Osteocyte (in vitro differentiated cells): ENCODE data around the gene FREM2. TPM values are rescaled to one million over a fixed set of nuclear protein-coding genes. Genes with fewer than 3 reads are reported as not detected.

Source experiments
- DNase-seq: peaks from one replicate; pipeline ENCODE4 v3.0.0; 2021; ENCODE audit warnings: mixed read lengths; ENCODE audit not compliant: unreplicated experiment; ENCODE audit errors: extremely low spot score
- H3K27ac Mint-ChIP-seq: one replicate; pipeline ENCODE4 v1.8.0; 2021; ENCODE audit warnings: mild to moderate bottlenecking, mixed read lengths; ENCODE audit not compliant: unreplicated experiment
- H3K27me3 Mint-ChIP-seq: one replicate; pipeline ENCODE4 v1.8.0; 2021; ENCODE audit warnings: mixed read lengths; ENCODE audit not compliant: unreplicated experiment
- H3K36me3 Mint-ChIP-seq: one replicate; pipeline ENCODE4 v1.8.0; 2021; ENCODE audit warnings: mixed read lengths; ENCODE audit not compliant: unreplicated experiment
- H3K4me1 Mint-ChIP-seq: one replicate; pipeline ENCODE4 v1.8.0; 2021; ENCODE audit warnings: mixed read lengths; ENCODE audit not compliant: unreplicated experiment
- H3K4me3 Mint-ChIP-seq: one replicate; pipeline ENCODE4 v1.8.0; 2021; ENCODE audit warnings: mild to moderate bottlenecking, moderate library complexity, mixed read lengths; ENCODE audit not compliant: unreplicated experiment
- H3K9me3 Mint-ChIP-seq: one replicate; pipeline ENCODE4 v1.8.0; 2021; ENCODE audit warnings: mixed read lengths; ENCODE audit not compliant: unreplicated experiment
- total RNA-seq: library from RNA; stranded (reverse); gene quantifications from 2 replicates; pipeline ENCODE4 v1.2.1, GENCODE V29; 2021
- TF ChIP-seq, protein P1 (sequence below): fragments of 200-600 bp; sonication (generic); IDR thresholded peaks from 2 replicates; pipeline ENCODE4 v1.5.0; 2021; ENCODE audit warnings: antibody characterized with exemption, mild to moderate bottlenecking, moderate library complexity

The FREM2 gene
- total RNA-seq, 1 donor from 2014 or later = 0.30 TPM

DNA sequence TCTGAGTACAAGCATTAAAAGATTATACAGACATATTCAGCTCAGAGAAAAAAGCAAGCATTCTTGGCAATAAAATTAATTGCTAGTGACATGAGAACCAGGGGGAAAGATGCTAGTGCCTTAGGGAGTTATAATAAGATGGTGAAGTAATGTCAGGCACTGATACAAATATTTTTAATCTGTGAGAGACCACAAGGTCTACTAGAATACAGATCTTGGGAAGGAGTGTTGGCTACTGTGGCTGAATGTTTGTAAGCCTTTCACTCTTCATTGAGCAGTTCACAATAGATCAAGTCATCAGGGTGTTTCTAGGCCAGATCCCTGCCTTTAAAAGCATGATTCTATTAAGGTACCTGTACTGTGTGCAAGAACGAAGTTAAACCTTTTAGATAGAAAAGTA, 16.4 kb downstream of the FREM2 start:
- Mint-ChIP-seq H3K36me3 (no peaks in the 10 kb centered on the region), H3K27ac (no peak overlapping the region), H3K4me3 (no peak overlapping the region), H3K27me3 (peaks cover 18% of the 10 kb centered on the region), H3K4me1 (no peaks in the 10 kb centered on the region), H3K9me3 (no peaks in the 10 kb centered on the region)
- no peak for DNase-seq
- TF ChIP-seq, protein P1, sequence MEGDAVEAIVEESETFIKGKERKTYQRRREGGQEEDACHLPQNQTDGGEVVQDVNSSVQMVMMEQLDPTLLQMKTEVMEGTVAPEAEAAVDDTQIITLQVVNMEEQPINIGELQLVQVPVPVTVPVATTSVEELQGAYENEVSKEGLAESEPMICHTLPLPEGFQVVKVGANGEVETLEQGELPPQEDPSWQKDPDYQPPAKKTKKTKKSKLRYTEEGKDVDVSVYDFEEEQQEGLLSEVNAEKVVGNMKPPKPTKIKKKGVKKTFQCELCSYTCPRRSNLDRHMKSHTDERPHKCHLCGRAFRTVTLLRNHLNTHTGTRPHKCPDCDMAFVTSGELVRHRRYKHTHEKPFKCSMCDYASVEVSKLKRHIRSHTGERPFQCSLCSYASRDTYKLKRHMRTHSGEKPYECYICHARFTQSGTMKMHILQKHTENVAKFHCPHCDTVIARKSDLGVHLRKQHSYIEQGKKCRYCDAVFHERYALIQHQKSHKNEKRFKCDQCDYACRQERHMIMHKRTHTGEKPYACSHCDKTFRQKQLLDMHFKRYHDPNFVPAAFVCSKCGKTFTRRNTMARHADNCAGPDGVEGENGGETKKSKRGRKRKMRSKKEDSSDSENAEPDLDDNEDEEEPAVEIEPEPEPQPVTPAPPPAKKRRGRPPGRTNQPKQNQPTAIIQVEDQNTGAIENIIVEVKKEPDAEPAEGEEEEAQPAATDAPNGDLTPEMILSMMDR = no peak

DNA sequence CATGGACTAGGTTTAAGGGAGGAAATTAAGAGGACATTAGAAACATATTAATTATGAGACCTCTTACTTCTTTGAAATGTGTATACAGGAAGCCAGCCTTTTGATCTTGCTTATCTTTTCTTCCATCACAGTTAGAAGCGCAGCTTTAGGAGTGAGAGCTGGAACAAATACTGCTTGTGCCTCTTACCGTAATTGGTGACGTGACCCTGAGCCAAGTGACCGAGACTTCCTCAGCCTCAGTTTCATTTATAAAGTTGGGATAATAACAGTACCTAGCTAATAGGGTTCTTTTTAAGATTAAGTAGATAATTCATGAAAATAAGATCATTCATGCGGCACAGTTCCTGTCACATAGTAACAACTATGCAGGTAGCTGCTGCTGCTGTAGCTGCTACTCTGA, 18.5 kb downstream of the FREM2 start:
- H3K36me3 Mint-ChIP-seq = no peaks in the 10 kb centered on the region
- H3K27me3 Mint-ChIP-seq = peaks cover 11% of the 10 kb centered on the region
- no peak overlapping the region for H3K27ac Mint-ChIP-seq
- no peak for DNase-seq
- TF ChIP-seq, protein P1 = no peak
- no peaks in the 10 kb centered on the region for H3K9me3 Mint-ChIP-seq
- no peaks in the 10 kb centered on the region for H3K4me1 Mint-ChIP-seq
- no peak overlapping the region for H3K4me3 Mint-ChIP-seq

DNA sequence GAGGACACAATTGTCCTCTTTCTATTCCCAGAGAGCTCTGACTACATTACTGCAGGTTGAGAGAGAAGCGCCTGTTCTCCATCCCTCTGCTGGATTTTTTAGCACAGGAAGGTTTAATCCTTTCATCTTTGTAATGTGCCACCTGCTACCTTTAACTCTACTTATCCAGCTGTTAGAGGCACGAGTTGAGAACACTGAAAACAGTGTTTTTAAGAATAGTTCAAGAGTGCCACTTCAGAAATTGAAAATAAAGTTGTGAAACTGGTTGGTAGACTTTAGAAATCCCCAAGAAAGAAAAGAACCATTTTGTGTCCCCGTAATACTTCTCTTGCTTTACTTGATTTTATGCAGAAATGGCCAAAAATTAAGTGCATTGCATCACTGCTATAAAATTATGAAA, 20.6 kb downstream of the FREM2 start:
- DNase-seq = no peak
- Mint-ChIP-seq H3K27me3 (peaks cover 8% of the 10 kb centered on the region), H3K9me3 (no peaks in the 10 kb centered on the region), H3K4me1 (no peaks in the 10 kb centered on the region), H3K36me3 (no peaks in the 10 kb centered on the region), H3K27ac (no peak overlapping the region), H3K4me3 (no peak overlapping the region)
- TF ChIP-seq, protein P1 = no peak

DNA sequence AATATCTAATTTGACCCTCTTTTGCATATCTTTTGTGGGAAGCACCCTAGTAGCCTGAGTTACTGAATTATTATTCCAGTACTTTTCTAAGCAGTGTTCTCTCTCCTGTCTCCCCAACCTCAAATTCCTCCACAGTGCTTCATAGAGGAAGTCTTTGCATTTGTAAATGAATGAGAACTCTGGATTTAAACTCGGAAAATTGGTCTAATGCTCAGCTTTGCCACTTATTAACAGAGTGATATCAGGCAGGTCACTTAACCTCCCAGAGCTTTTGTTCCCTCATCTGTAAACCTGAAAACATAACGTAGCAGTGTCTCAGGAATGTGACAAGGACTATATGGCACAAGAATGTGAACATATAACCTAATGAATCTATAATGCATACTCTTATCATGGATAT, 26.2 kb downstream of the FREM2 start:
- H3K4me1 Mint-ChIP-seq = no peaks in the 10 kb centered on the region
- no peak overlapping the region for H3K4me3 Mint-ChIP-seq
- TF ChIP-seq, protein P1 = no peak
- peaks cover 3% of the 10 kb centered on the region for H3K27me3 Mint-ChIP-seq
- H3K36me3 Mint-ChIP-seq = no peaks in the 10 kb centered on the region
- no peak overlapping the region for H3K27ac Mint-ChIP-seq
- no peaks in the 10 kb centered on the region for H3K9me3 Mint-ChIP-seq
- no peak for DNase-seq

DNA sequence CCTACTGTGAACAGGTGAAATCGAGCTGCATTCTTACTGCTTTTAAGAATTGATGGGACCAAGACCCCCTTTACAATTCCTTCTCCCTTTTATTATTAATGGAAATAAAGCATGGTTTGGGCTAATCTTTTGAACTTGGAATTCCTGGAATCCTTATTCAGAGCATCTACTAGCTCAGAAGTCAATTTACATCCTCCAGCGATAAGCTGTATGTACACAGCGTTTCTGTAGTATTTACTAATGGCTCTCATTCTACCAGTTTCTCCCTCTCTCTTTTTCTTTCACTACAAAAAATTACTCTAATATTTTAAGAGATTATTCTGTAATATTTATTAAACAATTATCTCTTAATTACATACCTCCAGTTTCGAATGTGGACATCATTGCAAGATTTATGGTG, 31.5 kb downstream of the FREM2 start:
- no peak overlapping the region for H3K4me3 Mint-ChIP-seq
- peaks cover 3% of the 10 kb centered on the region for H3K27me3 Mint-ChIP-seq
- no peaks in the 10 kb centered on the region for H3K4me1 Mint-ChIP-seq
- no peak overlapping the region for H3K27ac Mint-ChIP-seq
- TF ChIP-seq, protein P1 = no peak
- no peaks in the 10 kb centered on the region for H3K36me3 Mint-ChIP-seq
- DNase-seq = no peak
- no peaks in the 10 kb centered on the region for H3K9me3 Mint-ChIP-seq
